Thymus (tissue), 11 donors: ENCODE measurements around the gene PROS1. TPM values are rescaled to one million over a fixed set of nuclear protein-coding genes. Genes with fewer than 3 reads are reported as not detected.
"Not testable (repeated sequence)": the region's sequence is repeated elsewhere in the genome, so short reads cannot be mapped to it uniquely, and the experiment has no call there.

ENCODE experiments used
- DNase-seq, 9 donors: peaks; one replicate each; pipeline ENCODE4 v3.0.0-alpha.2; 2013; ENCODE audit warnings: low spot score in 9 of 9, low read depth in 6 of 9, missing footprints in 1 of 9
- H3K27ac ChIP-seq, 2 donors: one replicate each; pipeline ENCODE4 v1.5.1; 2013; ENCODE audit warnings: control low read depth in 1 of 2, low read depth in 1 of 2, low read length in 1 of 2, mild to moderate bottlenecking in 1 of 2, moderate library complexity in 1 of 2
- H3K27me3 ChIP-seq, 2 donors: one replicate each; pipeline ENCODE4 v1.5.1; 2013; ENCODE audit warnings: low read length in 1 of 2; ENCODE audit not compliant: control insufficient read depth in 2 of 2, insufficient read depth in 1 of 2
- H3K36me3 ChIP-seq, 2 donors: one replicate each; pipeline ENCODE4 v1.5.1; 2013; ENCODE audit warnings: low read length in 1 of 2, mild to moderate bottlenecking in 1 of 2, moderate library complexity in 1 of 2; ENCODE audit not compliant: control insufficient read depth in 2 of 2, insufficient read depth in 2 of 2
- H3K4me1 ChIP-seq, 2 donors: one replicate each; pipeline ENCODE4 v1.5.1; 2013; ENCODE audit warnings: low read length in 2 of 2; ENCODE audit not compliant: control insufficient read depth in 2 of 2, insufficient read depth in 2 of 2
- H3K4me3 ChIP-seq, 2 donors: one replicate each; pipeline ENCODE4 v1.5.1; 2013; ENCODE audit warnings: low read length in 2 of 2, control low read depth in 1 of 2, mild to moderate bottlenecking in 1 of 2
- H3K9me3 ChIP-seq, 2 donors: one replicate each; pipeline ENCODE4 v1.5.1; 2013; ENCODE audit warnings: low read length in 1 of 2, mild to moderate bottlenecking in 1 of 2; ENCODE audit not compliant: control insufficient read depth in 2 of 2, insufficient read depth in 1 of 2
- WGBS: extraction: QIAGEN DNeasy Blood & Tissue Kit; methylation state at CpG from one replicate; pipeline ENCODE4 v1.1.7; 2013; 5-methylcytosine and 5-hydroxymethylcytosine counted together
- polyA plus RNA-seq: library from polyadenylated mRNA; stranded (reverse); fragments of 200-250 nt; gene quantifications from one replicate; pipeline ENCODE4 v1.2.3, GENCODE V29; 2013
- total RNA-seq: library from RNA; stranded (reverse); fragments of 120-200 nt; gene quantifications from one replicate; pipeline ENCODE4 v1.2.4, GENCODE V29; 2013
- donor health status: healthy.

PROS1 gene
- total and polyA plus RNA-seq, 2 donors, result 2.7 to 5.4 TPM

DNA sequence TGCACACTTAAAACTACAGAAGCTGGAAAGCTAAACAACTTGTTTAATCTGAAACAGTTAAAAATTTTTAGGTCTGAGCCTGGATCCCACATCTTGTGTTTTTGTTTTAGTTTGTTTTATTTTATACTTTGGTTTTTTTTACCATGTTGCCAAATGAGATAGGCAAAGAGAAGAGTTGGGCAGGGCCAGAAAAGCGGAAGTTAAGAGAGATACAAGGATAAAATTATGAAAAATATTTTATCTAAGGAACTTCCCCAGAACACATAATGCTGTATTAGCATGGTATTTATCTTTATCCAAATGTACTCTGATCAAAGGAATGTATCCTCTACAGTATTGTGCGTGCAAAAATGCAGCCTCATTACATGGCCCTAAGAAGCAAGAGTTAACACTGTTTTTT, 50.7 kb downstream of the PROS1 start:
- no peak for DNase-seq
- Histone ChIP-seq H3K9me3 (peaks cover 0 to 3% of the 10 kb centered on the region in 2 donors), H3K4me1 (no peaks in the 10 kb centered on the region), H3K27me3 (no peaks in the 10 kb centered on the region), H3K27ac (no peak overlapping the region), H3K36me3 (no peaks in the 10 kb centered on the region), H3K4me3 (no peak overlapping the region)
- WGBS, result 96% methylated on average over 2 of the region's 2 CpGs

DNA sequence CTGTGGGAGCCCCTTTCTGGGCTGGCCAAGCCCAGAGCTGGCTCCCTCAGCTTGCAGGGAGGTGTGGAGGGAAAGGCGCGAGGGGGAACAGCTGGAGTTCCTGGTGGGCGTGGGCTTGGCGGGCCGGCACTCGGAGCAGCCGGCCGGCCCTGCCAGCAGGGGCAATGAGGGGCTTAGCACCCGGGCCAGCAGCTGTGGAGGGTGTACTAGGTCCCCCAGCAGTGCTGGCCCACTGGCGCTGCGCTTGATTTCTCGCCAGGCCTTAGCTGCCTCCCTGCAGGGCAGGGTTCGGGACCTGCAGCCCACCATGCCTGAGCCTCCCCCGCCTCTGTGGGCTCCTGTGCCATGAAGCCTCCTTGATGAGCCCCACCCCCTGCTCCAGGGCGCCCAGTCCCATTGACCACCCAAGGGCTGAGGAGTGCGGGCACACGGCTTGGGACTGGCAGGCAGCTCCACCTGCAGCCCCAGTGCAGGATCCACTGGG, 56.1 kb downstream of the PROS1 start:
- H3K36me3 ChIP-seq, H3K27ac ChIP-seq, H3K4me1 ChIP-seq, DNase-seq, H3K27me3 ChIP-seq, H3K4me3 ChIP-seq: not testable (repeated sequence)
- 97% methylated on average over 17 of the region's 17 CpGs for WGBS
- peaks cover 0 to 17% of the 10 kb centered on the region in 2 donors for H3K9me3 ChIP-seq

DNA sequence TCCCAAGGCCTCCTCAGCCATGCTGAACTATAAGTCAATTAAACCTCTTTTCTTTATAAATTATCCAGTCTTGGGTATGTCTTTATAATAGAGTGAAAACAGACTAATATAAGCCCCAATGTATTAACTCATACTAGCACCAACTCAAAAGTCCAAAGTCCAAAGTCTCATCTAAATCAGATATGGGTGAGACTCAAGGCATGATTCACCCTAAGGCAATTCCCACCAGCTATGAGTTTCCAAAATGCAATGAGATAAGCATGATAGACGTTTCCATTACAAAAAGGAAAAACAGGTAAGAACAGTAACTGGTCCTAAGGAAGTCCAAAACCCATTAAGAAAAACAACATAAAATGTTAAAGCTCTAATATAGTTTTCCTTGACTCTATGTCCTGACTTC, 60.1 kb downstream of the PROS1 start:
- peaks cover 0 to 17% of the 10 kb centered on the region in 2 donors for H3K9me3 ChIP-seq
- DNase-seq, H3K4me1 ChIP-seq, H3K27me3 ChIP-seq, H3K4me3 ChIP-seq, H3K27ac ChIP-seq, H3K36me3 ChIP-seq: not testable (repeated sequence)
- 69% methylated on average over 1 of the region's 1 CpG for WGBS

DNA sequence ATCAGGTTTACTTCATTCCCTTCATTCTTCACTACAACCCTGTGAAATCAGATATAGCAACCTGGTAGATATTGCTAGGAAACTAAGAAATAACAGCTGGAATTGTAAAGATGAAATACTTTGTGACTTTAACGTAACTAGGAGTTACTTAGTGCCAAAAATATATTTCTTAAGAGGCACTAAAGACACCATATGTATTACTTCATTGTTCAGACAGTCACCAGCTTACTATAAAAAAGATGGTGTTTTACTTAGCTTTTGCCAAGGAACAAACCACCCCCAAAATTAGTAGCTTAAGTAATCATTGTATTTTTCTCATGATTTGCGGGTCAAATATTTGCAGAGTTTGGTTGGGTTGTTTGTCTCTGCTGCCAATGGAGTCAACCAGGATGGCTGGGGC, 62.5 kb downstream of the PROS1 start:
- peaks cover 0 to 17% of the 10 kb centered on the region in 2 donors for H3K9me3 ChIP-seq
- H3K4me1 ChIP-seq, result no peaks in the 10 kb centered on the region
- DNase-seq, result no peak
- no peaks in the 10 kb centered on the region for H3K36me3 ChIP-seq
- no peak overlapping the region for H3K27ac ChIP-seq
- no peak overlapping the region for H3K4me3 ChIP-seq
- WGBS, result 88% methylated on average over 2 of the region's 2 CpGs
- H3K27me3 ChIP-seq, result no peaks in the 10 kb centered on the region

DNA sequence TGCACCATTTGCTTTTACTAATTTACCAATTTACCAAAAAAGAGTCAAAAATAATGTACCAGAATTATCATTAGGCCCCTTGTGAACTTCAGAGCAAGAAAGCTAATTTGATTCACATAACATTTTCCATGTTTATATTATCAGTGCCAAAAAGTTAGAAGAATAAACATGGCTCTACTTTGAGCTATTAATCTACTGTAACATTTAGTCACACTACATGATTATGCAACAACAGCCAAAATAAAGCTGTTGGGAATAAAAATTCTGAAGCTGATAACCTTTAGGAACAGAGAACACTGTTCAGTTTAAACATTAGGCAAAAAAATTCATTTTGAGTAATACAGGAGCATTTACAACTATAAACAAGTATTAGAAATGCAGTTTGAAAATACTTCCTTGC, 63.6 kb downstream of the PROS1 start:
- Histone ChIP-seq H3K9me3 (peaks cover 0 to 19% of the 10 kb centered on the region in 2 donors), H3K36me3 (no peaks in the 10 kb centered on the region), H3K4me3 (no peak overlapping the region), H3K27me3 (no peaks in the 10 kb centered on the region), H3K27ac (no peak overlapping the region), H3K4me1 (no peaks in the 10 kb centered on the region)
- DNase-seq, result no peak

DNA sequence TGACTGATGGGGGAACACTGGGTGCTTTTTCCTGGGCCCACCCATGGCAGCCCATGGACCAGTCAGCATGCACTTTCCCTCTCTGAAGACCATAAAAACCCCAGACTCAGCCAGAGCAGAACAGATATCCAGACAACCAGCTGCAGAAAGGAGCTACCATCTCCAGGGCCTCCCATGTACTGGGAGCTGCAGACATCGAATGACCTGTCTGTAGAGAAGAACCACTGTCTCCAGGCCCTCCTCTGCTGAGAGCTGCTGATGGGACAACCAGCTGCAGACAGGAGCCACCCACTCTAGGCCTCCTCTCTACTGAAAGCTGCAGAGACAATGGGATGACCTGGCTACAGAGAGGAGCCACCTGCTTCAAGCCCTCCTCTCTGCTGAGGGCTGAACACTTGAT, 66.6 kb downstream of the PROS1 start:
- 90% methylated on average over 1 of the region's 1 CpG for WGBS

DNA sequence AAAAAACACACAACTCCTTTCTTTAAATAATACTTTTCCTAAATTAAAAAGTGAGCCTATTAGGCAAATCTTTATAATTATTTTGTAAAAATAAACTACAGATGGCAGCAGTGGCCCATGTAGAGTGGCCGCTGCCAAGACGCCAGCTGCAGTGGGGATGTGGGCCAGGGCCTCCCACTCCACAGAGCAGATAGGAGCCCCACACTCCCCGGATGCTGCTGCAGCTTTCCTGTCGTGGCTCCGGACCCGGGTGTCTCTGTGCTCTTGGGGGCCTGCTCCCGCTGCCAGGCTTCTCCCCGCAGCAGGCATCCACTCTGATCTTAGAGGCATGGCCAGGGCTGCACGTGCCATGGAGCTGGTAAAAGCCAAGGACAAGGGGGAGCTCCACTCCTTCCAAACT, 67.5 kb downstream of the PROS1 start:
- DNase-seq, result no peak
- 95% methylated on average over 9 of the region's 9 CpGs for WGBS
- H3K9me3 ChIP-seq, result peaks cover 0 to 13% of the 10 kb centered on the region in 2 donors

More for the DNA sequence above, 66.6 kb downstream of the PROS1 start:
- DNase-seq, result no peak
- H3K36me3 ChIP-seq, result no peaks in the 10 kb centered on the region
- H3K9me3 ChIP-seq, result peaks cover 0 to 13% of the 10 kb centered on the region in 2 donors
- no peak overlapping the region for H3K4me3 ChIP-seq
- H3K4me1 ChIP-seq, result no peaks in the 10 kb centered on the region
- H3K27me3 ChIP-seq, result no peaks in the 10 kb centered on the region
- H3K27ac ChIP-seq, result no peak overlapping the region

DNA sequence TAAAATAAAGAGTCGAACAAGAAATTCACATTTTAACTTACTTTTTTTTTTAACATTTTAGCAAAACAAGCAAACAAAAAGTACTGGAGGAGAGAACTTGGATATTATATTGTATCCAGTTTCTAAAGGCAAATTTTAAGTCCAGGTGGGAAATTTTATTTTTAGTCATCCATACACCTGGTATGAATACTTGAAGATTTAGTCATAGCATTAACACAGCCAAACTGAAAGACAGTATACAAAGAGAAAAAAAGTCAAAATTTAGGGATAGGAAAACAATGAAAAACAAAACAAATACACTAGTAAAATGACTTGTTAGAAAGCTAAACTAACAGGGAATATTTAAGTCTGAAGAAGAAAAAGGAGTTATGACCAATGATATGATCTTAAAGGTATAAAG, 69.1 kb downstream of the PROS1 start:
- Histone ChIP-seq H3K27me3 (no peaks in the 10 kb centered on the region), H3K27ac (no peak overlapping the region), H3K9me3 (peaks cover 0 to 13% of the 10 kb centered on the region in 2 donors), H3K4me3 (no peak overlapping the region), H3K36me3 (no peaks in the 10 kb centered on the region), H3K4me1 (no peaks in the 10 kb centered on the region)
- DNase-seq, result no peak
- WGBS, result 91% methylated on average over 1 of the region's 1 CpG

More for the DNA sequence above, 67.5 kb downstream of the PROS1 start:
- Histone ChIP-seq H3K27me3 (no peaks in the 10 kb centered on the region), H3K4me3 (no peak overlapping the region), H3K4me1 (no peaks in the 10 kb centered on the region), H3K27ac (no peak overlapping the region), H3K36me3 (no peaks in the 10 kb centered on the region)

DNA sequence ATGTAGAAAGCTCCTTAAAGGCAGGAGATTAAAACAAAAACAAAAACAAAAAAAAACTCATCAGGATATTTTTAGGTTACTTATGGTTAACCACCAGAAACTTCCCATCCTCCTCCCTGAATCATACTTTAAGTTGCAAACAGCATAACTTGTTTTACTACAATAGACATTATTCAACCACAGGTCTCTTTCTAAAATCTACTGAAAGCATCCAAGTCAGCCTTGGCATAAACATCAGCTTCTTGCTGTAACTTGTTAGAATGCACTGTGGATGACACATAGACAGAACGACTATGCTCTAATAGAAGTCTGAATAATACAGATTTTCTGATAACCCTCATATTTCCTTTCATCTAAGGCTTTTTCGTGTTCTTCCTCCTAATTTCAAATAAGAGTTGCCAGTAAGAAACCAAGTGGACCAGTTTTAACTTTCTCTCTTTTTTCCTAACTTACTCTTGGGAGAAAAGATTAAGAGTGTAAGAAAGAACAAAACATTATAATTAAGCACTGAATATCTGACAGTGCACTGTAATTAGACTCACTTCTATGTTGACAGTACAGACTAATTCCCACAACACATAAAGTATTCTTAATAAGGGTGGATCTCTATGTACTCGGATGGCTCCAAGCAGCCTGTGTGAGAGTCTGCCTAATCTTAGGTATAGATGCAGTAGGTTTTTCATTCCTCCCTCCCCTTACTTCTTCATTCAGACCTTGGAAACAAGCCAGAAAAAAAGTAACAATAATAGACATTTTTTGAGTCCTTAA, 95.3 kb downstream of the PROS1 start:
- H3K36me3 ChIP-seq, DNase-seq, H3K27me3 ChIP-seq, H3K9me3 ChIP-seq, H3K27ac ChIP-seq, H3K4me3 ChIP-seq, H3K4me1 ChIP-seq: not testable (repeated sequence)
- 80% methylated on average over 3 of the region's 3 CpGs for WGBS
